Measurements from ENCODE around the gene NSUN7.

NSUN7 gene

DNA sequence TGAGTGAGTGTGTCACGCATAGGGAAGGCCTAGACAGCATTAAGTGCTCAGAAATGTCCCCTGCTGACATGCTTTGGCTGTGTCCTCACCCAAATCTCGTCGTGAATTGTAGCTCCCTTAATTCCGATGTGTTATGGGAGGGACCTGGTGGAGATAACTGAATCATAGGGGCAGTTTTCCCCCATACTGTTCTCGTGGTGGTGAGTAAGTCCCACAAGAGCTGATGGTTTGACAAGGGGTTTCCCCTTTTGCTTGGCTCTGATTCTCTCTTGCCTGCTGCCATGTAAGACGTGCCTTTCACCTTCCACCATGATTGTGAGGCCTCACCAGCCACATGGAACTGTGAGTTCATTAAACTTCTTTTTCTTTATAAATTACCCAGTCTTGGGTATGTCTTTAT lies 78.0 kb downstream of the NSUN7 start:
- TF ChIP-seq CTCF (conservative IDR thresholded peaks at IDR 0.05; ENCODE audit: low read length), result no peak
- no peak for DNase-seq (ENCODE audit: low read depth)
- H3K4me3 ChIP-seq (ENCODE audit: low read length), result no peak overlapping the region

DNA sequence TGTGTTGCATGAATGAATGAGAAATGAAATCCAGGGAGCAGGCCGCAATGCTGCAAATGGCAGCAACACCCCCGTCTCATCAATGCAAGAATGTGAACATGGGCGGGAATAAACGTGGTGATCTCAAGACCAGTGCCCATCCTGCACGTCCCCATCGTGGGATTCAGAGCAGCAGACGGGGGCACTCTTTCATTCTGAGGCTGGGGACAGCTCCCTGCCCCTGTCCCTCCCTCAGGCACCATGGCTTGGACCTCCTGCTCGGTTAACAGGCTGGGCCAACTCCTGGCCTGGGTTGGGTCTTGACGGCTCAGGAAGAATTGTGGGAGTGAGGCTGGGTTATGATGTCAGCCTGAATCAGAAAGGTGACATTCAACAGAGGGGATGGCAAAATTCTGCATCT lies 78.9 kb downstream of the NSUN7 start:
- no peak for TF ChIP-seq CTCF (conservative IDR thresholded peaks at IDR 0.05; ENCODE audit: low read length)
- H3K4me3 ChIP-seq (ENCODE audit: low read length), result no peak overlapping the region
- no peak for DNase-seq (ENCODE audit: low read depth)

DNA sequence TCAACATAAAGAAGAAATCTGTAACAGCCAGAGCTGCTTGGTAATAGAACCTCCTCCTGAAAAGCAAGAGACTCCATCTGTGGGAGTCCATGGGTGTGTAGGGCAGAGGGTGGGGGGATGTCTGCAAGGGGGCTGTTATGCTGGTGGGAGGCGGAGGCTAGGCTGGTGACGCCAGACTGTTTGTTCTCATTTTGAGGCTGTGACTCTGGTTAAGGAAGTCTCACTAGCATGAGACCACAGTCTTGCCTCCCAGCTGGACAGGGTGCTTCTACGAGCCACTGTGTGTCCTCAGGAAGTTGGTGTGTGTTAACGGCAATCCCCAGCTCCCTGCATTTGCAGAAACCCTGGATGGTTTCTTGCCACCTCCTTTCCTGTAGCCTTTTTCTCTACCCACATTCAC lies 79.8 kb downstream of the NSUN7 start:
- no peak for TF ChIP-seq CTCF (conservative IDR thresholded peaks at IDR 0.05; ENCODE audit: low read length)
- no peak for DNase-seq (ENCODE audit: low read depth)
- H3K4me3 ChIP-seq (ENCODE audit: low read length), result no peak overlapping the region

DNA sequence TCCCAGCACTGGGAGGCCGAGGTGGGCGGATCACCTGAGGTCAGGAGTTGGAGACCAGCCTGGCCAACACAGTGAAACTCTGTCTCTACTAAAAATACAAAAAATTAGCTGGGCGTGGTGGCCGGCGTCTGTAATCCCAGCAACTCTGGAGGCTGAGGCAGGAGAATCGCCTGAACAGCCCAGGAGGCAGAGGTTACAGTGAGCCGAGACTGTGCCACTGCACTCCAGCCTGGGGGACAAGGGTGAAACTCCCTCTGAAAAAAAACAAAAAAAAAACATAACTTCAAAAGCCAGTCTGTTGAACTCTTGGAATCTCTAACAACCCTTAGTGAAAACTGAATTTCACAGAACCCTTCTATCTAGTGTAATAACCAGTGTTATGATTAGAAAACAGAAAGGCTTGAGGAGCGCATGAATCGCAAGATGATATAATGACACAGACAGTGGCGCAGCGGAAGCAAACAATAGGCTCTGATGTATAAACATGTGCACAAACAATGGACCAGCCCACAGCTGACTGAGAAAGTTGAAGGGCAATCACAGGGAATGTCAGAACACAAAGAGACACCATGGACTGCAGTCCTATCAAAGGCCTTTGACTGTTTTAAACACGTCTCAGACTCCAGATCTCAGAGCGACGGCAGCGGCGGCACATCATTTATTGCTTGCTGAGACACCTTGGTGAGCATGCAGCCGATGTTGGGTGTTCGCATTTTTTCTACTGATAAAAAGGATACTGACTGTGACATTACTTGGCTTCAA lies 81.6 kb downstream of the NSUN7 start:
- TF ChIP-seq CTCF (conservative IDR thresholded peaks at IDR 0.05; ENCODE audit: low read length), result no peak
- DNase-seq (ENCODE audit: low read depth), result no peak
- no peak overlapping the region for H3K4me3 ChIP-seq (ENCODE audit: low read length)

DNA sequence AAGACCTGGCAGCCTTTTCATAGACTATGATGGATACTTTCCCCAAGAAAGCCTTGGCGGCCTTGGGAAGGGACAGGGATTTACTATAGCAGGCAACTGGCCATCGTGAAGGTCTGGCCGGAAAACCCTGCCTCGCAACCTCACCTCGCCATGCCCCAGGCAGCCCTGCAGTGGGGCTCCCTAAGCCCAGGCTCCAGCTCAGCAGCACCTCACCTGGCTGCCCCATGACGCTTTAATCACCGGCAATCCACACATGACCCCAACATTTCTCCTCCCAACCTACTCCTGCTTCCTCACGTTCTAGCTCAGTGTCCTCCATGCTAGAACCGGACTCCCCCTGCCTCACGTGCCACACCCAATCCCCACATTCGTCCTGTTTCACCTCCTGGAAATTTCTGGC lies 82.4 kb downstream of the NSUN7 start:
- no peak for TF ChIP-seq CTCF (conservative IDR thresholded peaks at IDR 0.05; ENCODE audit: low read length)
- no peak overlapping the region for H3K4me3 ChIP-seq (ENCODE audit: low read length)
- no peak for DNase-seq (ENCODE audit: low read depth)

GRCh38 chr4:40833212-40833611 lies 83.5 kb downstream of the NSUN7 start:
- no peak for TF ChIP-seq CTCF (conservative IDR thresholded peaks at IDR 0.05; ENCODE audit: low read length)
- DNase-seq (ENCODE audit: low read depth), result no peak
- no peak overlapping the region for H3K4me3 ChIP-seq (ENCODE audit: low read length)

DNA sequence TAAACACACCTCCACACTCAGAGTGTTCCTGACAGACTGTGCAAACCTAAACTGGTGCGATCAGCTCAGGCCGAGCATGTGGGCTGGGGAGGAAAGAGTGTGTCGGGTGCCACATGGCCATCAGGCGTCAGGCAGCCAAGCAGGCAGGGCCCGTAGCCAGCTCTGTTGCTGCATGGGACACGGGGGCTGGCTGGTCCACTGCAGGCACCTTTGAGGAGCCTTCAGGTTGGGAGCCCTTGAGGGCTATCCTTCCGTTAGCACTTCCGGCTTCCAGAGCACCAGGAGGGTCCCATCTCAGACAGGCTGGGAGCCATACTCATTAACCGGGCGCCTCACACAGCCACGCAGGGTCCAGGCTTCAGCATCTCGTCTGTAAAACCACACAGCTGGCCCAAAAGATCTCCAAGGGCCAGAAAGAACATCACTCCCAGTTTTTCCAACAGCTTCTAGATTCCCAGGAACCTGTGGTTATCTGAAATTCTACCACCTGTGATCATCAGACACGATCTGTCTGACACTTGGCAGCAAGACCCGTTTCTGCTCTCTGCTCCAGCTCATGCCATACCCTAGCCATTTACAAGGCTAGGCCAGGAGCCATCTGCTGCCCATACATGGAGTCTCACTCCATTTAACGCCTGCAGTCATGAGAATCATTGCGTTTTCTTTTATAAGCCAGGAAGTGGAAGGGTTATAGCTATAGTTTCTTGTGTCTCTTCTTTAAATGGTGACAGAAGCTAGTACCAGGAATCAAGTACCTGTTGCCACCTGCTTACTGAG lies 87.5 kb downstream of the NSUN7 start:
- TF ChIP-seq CTCF (conservative IDR thresholded peaks at IDR 0.05; ENCODE audit: low read length), result no peak
- DNase-seq (ENCODE audit: low read depth), result no peak
- H3K4me3 ChIP-seq (ENCODE audit: low read length), result no peak overlapping the region
